Measurements from ENCODE around the gene OR2M3.

GRCh38 chr1:248164031-248164430, 33.0 kb upstream of the OR2M3 start:
- TF ChIP-seq POLR2A (IDR thresholded peaks at IDR 0.05) (no peak), CTCF (IDR thresholded peaks at IDR 0.05) (no peak)

Data from uterus (tissue), 2 donors.